Heart left ventricle (tissue), 16 donors: ENCODE data around the gene UGT1A10. TPM values are rescaled to one million over a fixed set of nuclear protein-coding genes. Genes with fewer than 3 reads are reported as not detected.

Source experiments
- ATAC-seq, 4 donors: fragments of 200-7000 bp; cut with Tn5 transposase; one replicate each; pipeline ENCODE4 v1.9.1; 2020 to 2022; ENCODE audit warnings: moderate library complexity in 4 of 4, mild to moderate bottlenecking in 3 of 4, moderate number of reproducible peaks in 1 of 4
- DNase-seq, 5 donors: peaks; one replicate each; pipeline ENCODE4 v3.0.0-alpha.2; 2020
- H3K27ac ChIP-seq, 12 donors: fragments of 200-600 bp; sonication (generic) in 4 of 12; one replicate each; pipeline versions ENCODE4 v1.5.0 to v1.8.0; 2016 to 2022; ENCODE audit warnings: mild to moderate bottlenecking in 2 of 12
- H3K27me3 ChIP-seq, 9 donors: fragments of 200-600 bp; sonication (generic) in 2 of 9; one replicate each; pipeline versions ENCODE4 v1.5.1 to v1.8.0; 2016 to 2022; ENCODE audit warnings: mild to moderate bottlenecking in 3 of 9
- H3K36me3 ChIP-seq, 9 donors: fragments of 200-600 bp; sonication (generic) in 2 of 9; one replicate each; pipeline versions ENCODE4 v1.5.0 to v1.8.0; 2018 to 2022; ENCODE audit warnings: mild to moderate bottlenecking in 2 of 9
- H3K4me1 ChIP-seq, 12 donors: fragments of 200-600 bp; sonication (generic) in 4 of 12; one replicate each; pipeline versions ENCODE4 v1.5.0 to v1.8.0; 2016 to 2022; ENCODE audit warnings: mild to moderate bottlenecking in 3 of 12
- H3K4me3 ChIP-seq, 12 donors: fragments of 200-600 bp; sonication (generic) in 4 of 12; one replicate each; pipeline versions ENCODE4 v1.5.0 to v1.8.0; 2017 to 2022; ENCODE audit warnings: mild to moderate bottlenecking in 9 of 12, moderate library complexity in 4 of 12
- H3K9me3 ChIP-seq, 12 donors: fragments of 200-600 bp; sonication (generic) in 4 of 12; one replicate each; pipeline versions ENCODE4 v1.5.0 to v1.8.0; 2016 to 2022; ENCODE audit warnings: mild to moderate bottlenecking in 1 of 12
- CTCF ChIP-seq, 12 donors: fragments of 200-600 bp; sonication (generic) in 4 of 12; IDR thresholded peaks; one replicate each; pipeline versions ENCODE4 v1.5.0 to v1.8.0; 2018 to 2022; ENCODE audit warnings: antibody characterized with exemption in 12 of 12, mild to moderate bottlenecking in 5 of 12
- POLR2A ChIP-seq, 2 donors: fragments of 450-650 bp; IDR thresholded peaks; one replicate each; pipeline ENCODE4 v1.6.1; 2017; ENCODE audit warnings: antibody characterized with exemption in 2 of 2, mild to moderate bottlenecking in 2 of 2, moderate library complexity in 2 of 2
- WGBS, 4 donors: extraction: QIAGEN DNeasy Blood & Tissue Kit in 2 of 4; methylation state at CpG; one replicate each; pipeline versions ENCODE4 v1.1.5 to v1.1.7; 2013 to 2018; 5-methylcytosine and 5-hydroxymethylcytosine counted together
- intact Hi-C, 10 donors: fragments of 100-400 bp; cut with DNase I; formaldehyde crosslinking; loops; one replicate each; pipeline versions ENCODE4 v1.11.1 to v1.14.2; 2022
- polyA plus RNA-seq, 2 donors: library from polyadenylated mRNA; stranded (reverse); fragments of 200-250 nt; gene quantifications; one replicate each; pipeline ENCODE4 v1.2.3, GENCODE V29; 2013
- total RNA-seq, 9 donors: library from RNA; depleted of rRNA in 2 of 9; stranded (reverse); fragments of >200 nt in 2 of 9; fragmentation: NEBNext Ultra II Directional in 3 of 9; extraction: Animal tissue kit (Norgen Biotek cat#: 25700) in 3 of 9; gene quantifications; one replicate each; pipeline versions ENCODE4 v1.1.0 to v1.2.4, GENCODE V29; 2016 to 2023
- donor health status: ischemic (EF 13 %, LVEDD 7.1; RV severe dilation, severe dysfunction).
- donor health status: healthy with polysubstance abuse.
- donor health status: DM: no; HTN: yes; CAD: no.
- donor health status: DM: no; HTN: no; CAD: no.
- donor health status: ischemic (EF 25% LVEDD 6.9; RV normal size, moderate dysfunction).
- donor health status: ischemic (EF 25% LVEDD 5.7; RV mildly dilated, moderate dysfunction).
- donor health status: healthy.
- donor health status: DM: yes; HTN: yes; CAD: no.
- donor health status: ischemic (EF 35%, LVEDD 5.7; RV mildly dilated, moderate dysfunction).
- donor health status: nonischemic (EF 11% LVEDD 7.7; RV severe dilation, severe dysfunction).
- donor health status: DM: yes; HTN: yes; CAD: no.
- donor health status: PGD.
- donor health status: ischemic (EF 29% LVEDD 5.4; RV normal size, mild dysfunction).
- donor health status: nonischemic (EF 23%, LVEDD 6.1; RV moderate dilation, normal function).

Gene UGT1A10
- total and polyA plus RNA-seq, 11 donors, result not detected

DNA sequence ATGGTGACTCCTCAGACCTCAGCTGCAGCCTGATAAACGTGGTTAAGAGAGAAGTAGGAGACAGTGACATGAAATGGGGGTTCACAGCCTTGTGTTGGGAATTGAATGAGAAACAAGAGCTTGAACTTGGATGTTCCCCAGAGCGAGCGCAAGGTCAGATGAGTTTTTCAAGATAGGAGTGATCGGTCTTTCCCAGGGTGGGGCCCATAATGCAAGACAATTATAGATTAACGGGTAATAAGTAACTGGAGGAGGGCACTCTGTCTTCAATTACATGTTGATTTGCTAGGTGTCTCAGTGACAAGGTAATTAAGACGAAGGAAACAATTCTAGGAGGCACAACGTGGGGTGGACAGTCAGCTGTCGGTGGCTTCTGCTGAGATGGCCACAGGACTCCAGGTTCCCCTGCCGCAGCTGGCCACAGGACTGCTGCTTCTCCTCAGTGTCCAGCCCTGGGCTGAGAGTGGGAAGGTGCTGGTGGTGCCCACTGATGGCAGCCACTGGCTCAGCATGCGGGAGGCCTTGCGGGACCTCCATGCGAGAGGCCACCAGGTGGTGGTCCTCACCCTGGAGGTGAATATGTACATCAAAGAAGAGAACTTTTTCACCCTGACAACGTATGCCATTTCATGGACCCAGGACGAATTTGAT lies 76.5 kb downstream of the UGT1A10 start, which contains the start of gene UGT1A5:
Gene UGT1A5, plus strand, starts transcription at position 297 of the 651 bp plus-strand sequence. Its CDS starts 85 bp downstream, at position 382.
- Histone ChIP-seq H3K36me3 (no peaks in the 10 kb centered on the region), H3K4me3 (no peak within 1 kb of the TSS), H3K27ac (no peak within 1 kb of the TSS), H3K27me3 (peaks cover 0 to 26% (median 6%) of the 10 kb centered on the region in 9 donors), H3K4me1 (no peaks in the 10 kb centered on the region), H3K9me3 (no peaks in the 10 kb centered on the region)
- ATAC-seq, result no peak
- no peak for DNase-seq
- WGBS, 4 donors, result 78 to 83% (median 80%) methylated on average over 14 of the region's 14 CpGs
- intact Hi-C loops, result loop anchor here in 1 of 10 donors (10.0 kb wide), 1 partner anchor 268 kb away; no protein-coding TSS in a partner anchor
- TF ChIP-seq CTCF (IDR thresholded peaks at IDR 0.05) (no peak), POLR2A (IDR thresholded peaks at IDR 0.05) (no peak)

DNA sequence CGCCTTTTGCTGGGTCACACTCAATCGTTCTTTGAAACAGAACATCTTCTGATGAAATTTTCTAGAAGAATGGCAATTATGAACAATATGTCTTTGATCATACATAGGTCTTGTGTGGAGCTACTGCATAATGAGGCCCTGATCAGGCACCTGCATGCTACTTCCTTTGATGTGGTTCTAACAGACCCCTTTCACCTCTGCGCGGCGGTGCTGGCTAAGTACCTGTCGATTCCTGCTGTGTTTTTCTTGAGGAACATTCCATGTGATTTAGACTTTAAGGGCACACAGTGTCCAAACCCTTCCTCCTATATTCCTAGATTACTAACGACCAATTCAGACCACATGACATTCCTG lies 77.0 kb downstream of the UGT1A10 start:
- no peak for TF ChIP-seq CTCF (IDR thresholded peaks at IDR 0.05)
- no peak for TF ChIP-seq POLR2A (IDR thresholded peaks at IDR 0.05)
- H3K4me1 ChIP-seq, result no peaks in the 10 kb centered on the region
- intact Hi-C loops, result loop anchor here in 1 of 10 donors (10.0 kb wide), 1 partner anchor 268 kb away; no protein-coding TSS in a partner anchor

GRCh38 chr2:233714121-233714520 lies 77.9 kb downstream of the UGT1A10 start:
- Histone ChIP-seq H3K4me1 (no peaks in the 10 kb centered on the region), H3K27me3 (peaks cover 0 to 33% (median 6%) of the 10 kb centered on the region in 9 donors), H3K9me3 (no peaks in the 10 kb centered on the region), H3K27ac (no peak overlapping the region), H3K4me3 (no peak overlapping the region), H3K36me3 (no peaks in the 10 kb centered on the region)
- ATAC-seq (no peak), DNase-seq (no peak)
- intact Hi-C loops, result loop anchor here in 1 of 10 donors (10.0 kb wide), 1 partner anchor 269 kb away; no protein-coding TSS in a partner anchor
- TF ChIP-seq POLR2A (IDR thresholded peaks at IDR 0.05) (no peak), CTCF (IDR thresholded peaks at IDR 0.05) (no peak)
- 74 to 82% (median 76%) methylated on average over 2 of the region's 2 CpGs for WGBS, 4 donors

More for the DNA sequence above, 77.0 kb downstream of the UGT1A10 start:
- DNase-seq, result no peak
- H3K27ac ChIP-seq, result no peak overlapping the region
- H3K4me3 ChIP-seq, result no peak overlapping the region
- 73 to 83% (median 80%) methylated on average over 7 of the region's 7 CpGs for WGBS, 4 donors
- peaks cover 0 to 31% (median 6%) of the 10 kb centered on the region in 9 donors for H3K27me3 ChIP-seq
- H3K9me3 ChIP-seq, result no peaks in the 10 kb centered on the region
- no peak for ATAC-seq
- H3K36me3 ChIP-seq, result no peaks in the 10 kb centered on the region

GRCh38 chr2:233718552-233718951 lies 82.3 kb downstream of the UGT1A10 start, which contains the start of gene UGT1A4:
Gene UGT1A4, plus strand, starts transcription at chr2:233718736. Its CDS starts 85 bp downstream, at chr2:233718821.
- WGBS, 4 donors, result 80 to 84% (median 83%) methylated on average over 7 of the region's 7 CpGs
- ATAC-seq, result no peak
- H3K4me3 ChIP-seq, result no peak within 1 kb of the TSS
- no peaks in the 10 kb centered on the region for H3K4me1 ChIP-seq
- peaks cover 0 to 33% (median 6%) of the 10 kb centered on the region in 9 donors for H3K27me3 ChIP-seq
- H3K36me3 ChIP-seq, result no peaks in the 10 kb centered on the region
- H3K9me3 ChIP-seq, result no peaks in the 10 kb centered on the region
- intact Hi-C loops, result loop anchor here in 1 of 10 donors (10.0 kb wide), 1 partner anchor 274 kb away; no protein-coding TSS in a partner anchor
- TF ChIP-seq POLR2A (IDR thresholded peaks at IDR 0.05) (no peak), CTCF (IDR thresholded peaks at IDR 0.05) (no peak)
- H3K27ac ChIP-seq, result no peak within 1 kb of the TSS
- no peak for DNase-seq
